A549 (cell line): ENCODE measurements around the gene RXRA.

Experiments
- EP300 ChIP-seq, 2 experiments: fragments of >200 bp; sonication (Bioruptor Twin); formaldehyde crosslinking; IDR thresholded peaks; 2 replicates in 1 of 2; 3 replicates in 1 of 2; pipeline ENCODE4 v1.6.1; 2016 to 2017
- GATA3 ChIP-seq: IDR thresholded peaks from 2 replicates; pipeline ENCODE4 v1.6.1; 2012; ENCODE audit warnings: borderline replicate concordance
- JUNB ChIP-seq: fragments of >200 bp; sonication (Bioruptor Twin); formaldehyde crosslinking; IDR thresholded peaks from 2 replicates; pipeline ENCODE4 v1.6.1; 2016
- MAFK ChIP-seq: fragments of 450-650 bp; IDR thresholded peaks from 2 replicates; pipeline ENCODE4 v1.6.1; 2014; ENCODE audit not compliant: partially characterized antibody
- POLR2A ChIP-seq: IDR thresholded peaks from 2 replicates; pipeline ENCODE4 v1.6.1; 2012; ENCODE audit warnings: mild to moderate bottlenecking, low read length
- SMC3 ChIP-seq: fragments of >200 bp; sonication (Bioruptor Twin); formaldehyde crosslinking; IDR thresholded peaks from 3 replicates; pipeline ENCODE4 v1.6.1; 2018; ENCODE audit warnings: inconsistent platforms
- ZSCAN20 ChIP-seq: fragments of 250-450 bp; sonication (Bioruptor Pico); IDR thresholded peaks from 2 replicates; pipeline ENCODE4 v1.8.0; 2022; ENCODE audit warnings: mild to moderate bottlenecking, moderate library complexity
- TF ChIP-seq, protein P1 (sequence below): fragments of >200 bp; sonication (Bioruptor Twin); formaldehyde crosslinking; IDR thresholded peaks from 3 replicates; pipeline ENCODE4 v1.5.1; 2016
- TF ChIP-seq, protein P2 (sequence below): IDR thresholded peaks from 2 replicates; pipeline ENCODE4 v1.6.1; 2012

DNA sequence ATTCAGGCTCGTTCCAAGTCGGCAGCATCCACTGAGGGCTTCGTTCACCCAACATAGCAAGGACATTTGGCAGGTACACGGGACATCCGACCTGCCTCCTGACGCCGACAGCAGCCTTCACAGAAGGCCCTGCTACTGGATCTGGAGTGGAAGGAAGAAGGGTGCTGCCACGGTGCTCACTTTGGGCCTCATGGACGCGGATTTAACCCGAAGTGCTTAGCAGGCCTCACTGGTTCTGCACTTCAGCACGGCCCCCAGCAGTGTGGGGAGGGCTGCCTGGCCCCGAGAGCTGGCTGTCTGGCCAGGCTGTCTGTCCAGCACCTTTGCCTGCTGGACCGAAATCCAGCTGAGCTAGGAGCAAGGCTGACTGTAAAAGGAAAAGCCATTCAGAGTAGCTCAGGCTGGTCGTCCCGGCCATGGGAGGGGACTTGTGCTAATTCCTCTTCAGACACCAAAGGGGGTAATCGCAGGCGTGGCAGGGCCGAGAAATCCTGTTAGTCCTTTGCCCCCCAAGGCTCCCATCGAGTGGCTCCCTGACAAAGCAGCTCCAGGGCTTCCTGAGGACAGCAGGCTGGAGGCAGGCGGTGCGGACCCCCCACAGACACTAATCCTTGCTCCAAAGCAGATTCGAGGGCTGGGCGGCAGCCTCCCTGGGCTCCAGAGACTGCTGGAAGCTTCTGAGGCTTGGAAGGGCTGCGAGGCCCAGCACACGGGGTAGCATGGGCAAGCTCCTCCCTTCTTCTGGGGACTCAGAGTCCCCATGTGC, 11.1 kb upstream of the RXRA start:
- TF ChIP-seq, protein P1, sequence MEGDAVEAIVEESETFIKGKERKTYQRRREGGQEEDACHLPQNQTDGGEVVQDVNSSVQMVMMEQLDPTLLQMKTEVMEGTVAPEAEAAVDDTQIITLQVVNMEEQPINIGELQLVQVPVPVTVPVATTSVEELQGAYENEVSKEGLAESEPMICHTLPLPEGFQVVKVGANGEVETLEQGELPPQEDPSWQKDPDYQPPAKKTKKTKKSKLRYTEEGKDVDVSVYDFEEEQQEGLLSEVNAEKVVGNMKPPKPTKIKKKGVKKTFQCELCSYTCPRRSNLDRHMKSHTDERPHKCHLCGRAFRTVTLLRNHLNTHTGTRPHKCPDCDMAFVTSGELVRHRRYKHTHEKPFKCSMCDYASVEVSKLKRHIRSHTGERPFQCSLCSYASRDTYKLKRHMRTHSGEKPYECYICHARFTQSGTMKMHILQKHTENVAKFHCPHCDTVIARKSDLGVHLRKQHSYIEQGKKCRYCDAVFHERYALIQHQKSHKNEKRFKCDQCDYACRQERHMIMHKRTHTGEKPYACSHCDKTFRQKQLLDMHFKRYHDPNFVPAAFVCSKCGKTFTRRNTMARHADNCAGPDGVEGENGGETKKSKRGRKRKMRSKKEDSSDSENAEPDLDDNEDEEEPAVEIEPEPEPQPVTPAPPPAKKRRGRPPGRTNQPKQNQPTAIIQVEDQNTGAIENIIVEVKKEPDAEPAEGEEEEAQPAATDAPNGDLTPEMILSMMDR, result no peak
- TF ChIP-seq MAFK, result no peak
- TF ChIP-seq, protein P2, sequence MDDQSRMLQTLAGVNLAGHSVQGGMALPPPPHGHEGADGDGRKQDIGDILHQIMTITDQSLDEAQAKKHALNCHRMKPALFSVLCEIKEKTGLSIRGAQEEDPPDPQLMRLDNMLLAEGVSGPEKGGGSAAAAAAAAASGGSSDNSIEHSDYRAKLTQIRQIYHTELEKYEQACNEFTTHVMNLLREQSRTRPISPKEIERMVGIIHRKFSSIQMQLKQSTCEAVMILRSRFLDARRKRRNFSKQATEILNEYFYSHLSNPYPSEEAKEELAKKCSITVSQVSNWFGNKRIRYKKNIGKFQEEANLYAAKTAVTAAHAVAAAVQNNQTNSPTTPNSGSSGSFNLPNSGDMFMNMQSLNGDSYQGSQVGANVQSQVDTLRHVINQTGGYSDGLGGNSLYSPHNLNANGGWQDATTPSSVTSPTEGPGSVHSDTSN, result no peak
- no peak for TF ChIP-seq SMC3
- TF ChIP-seq JUNB, result no peak
- no peak for TF ChIP-seq POLR2A
- no peak for TF ChIP-seq EP300 (IDR thresholded peaks at IDR 0.05)
- no peak for TF ChIP-seq GATA3
- TF ChIP-seq ZSCAN20 (CRISPR knock-in tag), result no peak
